ENCODE data around the gene APOL6. TPM values are rescaled to one million over a fixed set of nuclear protein-coding genes. Genes with fewer than 3 reads are reported as not detected.

The APOL6 gene
- polyA plus RNA-seq, 1 donor (not counting 4 experiments of a cell fraction or from before 2014, with no cell fraction given): 4.2 TPM

DNA sequence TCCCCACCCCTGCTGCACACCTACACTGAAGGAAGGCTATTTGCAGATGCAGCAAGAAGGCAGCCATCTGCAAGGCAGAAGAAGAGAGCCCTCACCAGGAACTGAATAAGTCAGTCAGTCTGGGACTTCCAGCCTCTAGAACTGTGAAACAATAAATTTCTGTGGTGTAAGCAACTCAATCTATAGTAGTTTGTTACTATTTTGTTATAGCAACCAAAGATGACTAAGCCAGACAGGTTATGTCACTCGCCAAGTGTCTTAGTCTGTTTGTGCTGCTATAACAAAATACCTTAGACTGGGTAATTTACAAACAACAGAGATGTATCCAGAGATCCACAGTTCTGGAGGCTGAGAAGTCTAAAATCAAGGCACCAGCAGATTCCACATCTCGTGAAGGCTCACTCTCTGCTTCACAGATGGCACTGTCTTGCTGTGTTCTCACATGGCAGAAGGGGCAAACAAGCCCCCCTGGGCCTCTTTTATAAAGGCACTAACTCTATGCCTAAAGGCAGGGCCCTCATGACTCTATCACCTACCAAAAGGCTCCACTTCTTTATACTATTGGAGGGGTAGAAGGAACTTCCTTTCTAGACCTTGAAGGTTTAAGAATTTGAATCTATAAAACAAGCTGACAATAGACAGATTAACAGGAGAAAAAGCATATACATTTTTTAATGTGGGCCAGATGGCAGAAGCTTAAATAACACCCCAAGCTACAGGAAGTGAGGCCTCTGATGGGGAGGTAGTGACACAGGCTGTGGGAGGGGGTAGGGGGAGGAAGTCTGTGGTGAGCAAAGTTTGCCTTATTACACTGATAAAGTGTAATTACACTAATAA lies 12.3 kb downstream of the APOL6 start:
- no peak for TF ChIP-seq EZH2 (IDR thresholded peaks at IDR 0.05; ENCODE audit: low read length)
- TF ChIP-seq, protein P1, sequence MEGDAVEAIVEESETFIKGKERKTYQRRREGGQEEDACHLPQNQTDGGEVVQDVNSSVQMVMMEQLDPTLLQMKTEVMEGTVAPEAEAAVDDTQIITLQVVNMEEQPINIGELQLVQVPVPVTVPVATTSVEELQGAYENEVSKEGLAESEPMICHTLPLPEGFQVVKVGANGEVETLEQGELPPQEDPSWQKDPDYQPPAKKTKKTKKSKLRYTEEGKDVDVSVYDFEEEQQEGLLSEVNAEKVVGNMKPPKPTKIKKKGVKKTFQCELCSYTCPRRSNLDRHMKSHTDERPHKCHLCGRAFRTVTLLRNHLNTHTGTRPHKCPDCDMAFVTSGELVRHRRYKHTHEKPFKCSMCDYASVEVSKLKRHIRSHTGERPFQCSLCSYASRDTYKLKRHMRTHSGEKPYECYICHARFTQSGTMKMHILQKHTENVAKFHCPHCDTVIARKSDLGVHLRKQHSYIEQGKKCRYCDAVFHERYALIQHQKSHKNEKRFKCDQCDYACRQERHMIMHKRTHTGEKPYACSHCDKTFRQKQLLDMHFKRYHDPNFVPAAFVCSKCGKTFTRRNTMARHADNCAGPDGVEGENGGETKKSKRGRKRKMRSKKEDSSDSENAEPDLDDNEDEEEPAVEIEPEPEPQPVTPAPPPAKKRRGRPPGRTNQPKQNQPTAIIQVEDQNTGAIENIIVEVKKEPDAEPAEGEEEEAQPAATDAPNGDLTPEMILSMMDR (optimal IDR thresholded peaks at IDR 0.05 in 1 of 3, IDR thresholded peaks at IDR 0.05 in 1 of 3, conservative IDR thresholded peaks at IDR 0.05 in 1 of 3; ENCODE audit: extremely low read depth in 1 of 3, insufficient read depth in 2 of 3, low read length in 3 of 3): no peak
- dilution Hi-C loops (cut with MboI; ENCODE audit: extremely low pct_ligation_motif_present, low sequenced_read_pairs): no loop called here
- no peaks in the 10 kb centered on the region for H4K20me1 ChIP-seq (ENCODE audit: control insufficient read depth, extremely low read depth, insufficient read depth, low read length)
- no peak for DNase-seq (ENCODE audit: low read depth, low spot score)
- H3K4me1 ChIP-seq (ENCODE audit: control insufficient read depth, extremely low read depth, insufficient read depth, low read length): no peaks in the 10 kb centered on the region
- H3K79me2 ChIP-seq (ENCODE audit: control insufficient read depth, insufficient read depth, low read length): no peaks in the 10 kb centered on the region
- H3K4me3 ChIP-seq (ENCODE audit: control insufficient read depth in 2 of 3, extremely low read depth in 1 of 3, insufficient read depth in 2 of 3, low read depth in 1 of 3, low read length in 3 of 3): no peak overlapping the region
- H2AFZ ChIP-seq (ENCODE audit: control insufficient read depth, low read length): no peak overlapping the region
- H3K27ac ChIP-seq (ENCODE audit: control insufficient read depth, insufficient read depth, low read length): no peak overlapping the region
- H3K4me2 ChIP-seq (ENCODE audit: control insufficient read depth, extremely low read depth, insufficient read depth, low read depth, low read length): no peak overlapping the region
- H3K9ac ChIP-seq (ENCODE audit: control insufficient read depth, extremely low read depth, insufficient read depth, low read length): no peak overlapping the region
- peaks cover 0 to 3% of the 10 kb centered on the region in 2 experiments for H3K36me3 ChIP-seq (ENCODE audit: control insufficient read depth in 2 of 2, extremely low read depth in 1 of 2, insufficient read depth in 2 of 2, low read length in 2 of 2)
- peaks cover 2% of the 10 kb centered on the region for H3K9me3 ChIP-seq (ENCODE audit: control insufficient read depth, low read depth, low read length)
- H3K27me3 ChIP-seq (ENCODE audit: control insufficient read depth, extremely low read depth, insufficient read depth, low read length): no peaks in the 10 kb centered on the region
- no peaks in the 10 kb centered on the region for H3K9me1 ChIP-seq (ENCODE audit: control insufficient read depth, extremely low read depth, insufficient read depth, low read length)
- no peak for FAIRE-seq

DNA sequence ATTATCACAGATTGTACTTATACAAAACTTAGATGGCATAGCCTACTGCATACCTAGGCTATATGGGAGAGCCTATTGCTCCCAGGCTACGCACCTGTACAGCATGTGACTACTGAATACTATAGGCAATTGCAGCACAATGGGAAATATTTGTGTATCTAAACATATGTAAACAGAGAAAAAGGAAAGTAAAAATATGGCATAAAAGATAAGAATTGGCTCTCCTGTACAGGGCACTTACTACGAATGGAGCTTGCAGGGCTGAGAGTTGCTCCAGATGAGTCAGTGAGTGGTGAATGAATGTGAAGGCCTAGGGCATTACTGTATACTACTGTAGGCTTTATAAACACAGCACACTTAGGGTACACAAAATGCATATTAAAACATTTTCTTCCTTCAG lies 13.2 kb downstream of the APOL6 start:
- no peak overlapping the region for H3K9ac ChIP-seq (ENCODE audit: control insufficient read depth, extremely low read depth, insufficient read depth, low read length)
- no peaks in the 10 kb centered on the region for H3K4me1 ChIP-seq (ENCODE audit: control insufficient read depth, extremely low read depth, insufficient read depth, low read length)
- no peaks in the 10 kb centered on the region for H4K20me1 ChIP-seq (ENCODE audit: control insufficient read depth, extremely low read depth, insufficient read depth, low read length)
- DNase-seq (ENCODE audit: low read depth, low spot score) (no peak), FAIRE-seq (no peak)
- H3K27ac ChIP-seq (ENCODE audit: control insufficient read depth, insufficient read depth, low read length): no peak overlapping the region
- peaks cover 2% of the 10 kb centered on the region for H3K9me3 ChIP-seq (ENCODE audit: control insufficient read depth, low read depth, low read length)
- H3K4me2 ChIP-seq (ENCODE audit: control insufficient read depth, extremely low read depth, insufficient read depth, low read depth, low read length): no peak overlapping the region
- peaks cover 0 to 3% of the 10 kb centered on the region in 2 experiments for H3K36me3 ChIP-seq (ENCODE audit: control insufficient read depth in 2 of 2, extremely low read depth in 1 of 2, insufficient read depth in 2 of 2, low read length in 2 of 2)
- dilution Hi-C loops (cut with MboI; ENCODE audit: extremely low pct_ligation_motif_present, low sequenced_read_pairs): no loop called here
- H3K27me3 ChIP-seq (ENCODE audit: control insufficient read depth, extremely low read depth, insufficient read depth, low read length): no peaks in the 10 kb centered on the region
- TF ChIP-seq EZH2 (IDR thresholded peaks at IDR 0.05; ENCODE audit: low read length): no peak
- TF ChIP-seq, protein P1 (optimal IDR thresholded peaks at IDR 0.05 in 1 of 3, IDR thresholded peaks at IDR 0.05 in 1 of 3, conservative IDR thresholded peaks at IDR 0.05 in 1 of 3; ENCODE audit: extremely low read depth in 1 of 3, insufficient read depth in 2 of 3, low read length in 3 of 3): no peak
- H3K9me1 ChIP-seq (ENCODE audit: control insufficient read depth, extremely low read depth, insufficient read depth, low read length): no peaks in the 10 kb centered on the region
- no peaks in the 10 kb centered on the region for H3K79me2 ChIP-seq (ENCODE audit: control insufficient read depth, insufficient read depth, low read length)
- H3K4me3 ChIP-seq (ENCODE audit: control insufficient read depth in 2 of 3, extremely low read depth in 1 of 3, insufficient read depth in 2 of 3, low read depth in 1 of 3, low read length in 3 of 3): no peak overlapping the region
- no peak overlapping the region for H2AFZ ChIP-seq (ENCODE audit: control insufficient read depth, low read length)

Data from keratinocyte (primary cell).